HG03469 (cell line): ENCODE data around the gene LOC128125822.

Source experiments
- ATAC-seq: cut with Tn5 transposase; IDR thresholded peaks from one replicate; pipeline ENCODE4 v1.9.1; 2021; ENCODE audit warnings: mild to moderate bottlenecking, moderate library complexity, moderate number of reproducible peaks; ENCODE audit not compliant: unreplicated experiment

LOC128125822 gene

GRCh38 chr6:63554782-63555181 lies 17.5 kb upstream of the LOC128125822 start:
- no peak for ATAC-seq

DNA sequence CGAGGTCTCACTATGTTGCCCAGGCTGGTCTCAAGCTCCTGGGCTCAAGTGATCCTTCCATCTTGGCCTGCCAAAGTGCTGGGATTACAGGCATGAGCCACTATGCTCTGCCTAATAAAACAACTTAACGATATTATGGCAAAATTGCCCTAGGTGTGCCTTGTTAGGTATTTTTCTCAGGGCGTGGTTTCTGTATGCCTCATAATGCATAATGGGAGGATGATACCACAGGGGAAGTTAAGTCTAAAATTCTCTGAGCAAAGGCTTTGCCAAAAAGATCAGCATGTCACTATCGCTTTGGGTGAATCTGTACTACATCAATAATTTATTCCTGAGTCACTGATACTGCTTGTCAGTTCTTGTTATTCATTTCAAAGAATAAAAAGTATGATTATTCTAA lies 15.9 kb upstream of the LOC128125822 start:
- ATAC-seq = no peak

- ATAC-seq = peak; percentile 57
These were observed 14.0 kb upstream of the LOC128125822 start for GRCh38 chr6:63558278-63558677.

GRCh38 chr6:63560801-63561287 lies 11.4 kb upstream of the LOC128125822 start:
- ATAC-seq = no peak

- no peak for ATAC-seq
These were observed 11.0 kb upstream of the LOC128125822 start for GRCh38 chr6:63561288-63561687.

DNA sequence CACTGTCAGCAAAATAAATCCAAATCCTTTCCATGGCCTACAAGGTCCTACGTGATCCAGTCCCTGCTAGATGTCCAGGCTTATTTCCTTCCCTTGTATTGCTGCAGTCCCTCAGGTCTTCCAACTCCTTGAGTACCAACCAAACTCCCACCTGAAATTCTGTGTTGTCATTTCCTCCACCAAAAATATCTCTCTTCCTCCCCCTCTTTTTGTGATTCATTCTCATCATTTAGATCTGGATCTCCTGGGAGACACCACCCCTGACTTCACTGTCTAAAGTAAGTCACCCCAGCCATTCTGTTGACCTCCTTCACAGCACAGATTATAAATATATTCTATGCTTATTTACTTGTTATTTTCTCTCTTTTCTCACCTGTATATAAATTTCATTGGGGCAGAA lies 9.0 kb upstream of the LOC128125822 start:
- no peak for ATAC-seq

DNA sequence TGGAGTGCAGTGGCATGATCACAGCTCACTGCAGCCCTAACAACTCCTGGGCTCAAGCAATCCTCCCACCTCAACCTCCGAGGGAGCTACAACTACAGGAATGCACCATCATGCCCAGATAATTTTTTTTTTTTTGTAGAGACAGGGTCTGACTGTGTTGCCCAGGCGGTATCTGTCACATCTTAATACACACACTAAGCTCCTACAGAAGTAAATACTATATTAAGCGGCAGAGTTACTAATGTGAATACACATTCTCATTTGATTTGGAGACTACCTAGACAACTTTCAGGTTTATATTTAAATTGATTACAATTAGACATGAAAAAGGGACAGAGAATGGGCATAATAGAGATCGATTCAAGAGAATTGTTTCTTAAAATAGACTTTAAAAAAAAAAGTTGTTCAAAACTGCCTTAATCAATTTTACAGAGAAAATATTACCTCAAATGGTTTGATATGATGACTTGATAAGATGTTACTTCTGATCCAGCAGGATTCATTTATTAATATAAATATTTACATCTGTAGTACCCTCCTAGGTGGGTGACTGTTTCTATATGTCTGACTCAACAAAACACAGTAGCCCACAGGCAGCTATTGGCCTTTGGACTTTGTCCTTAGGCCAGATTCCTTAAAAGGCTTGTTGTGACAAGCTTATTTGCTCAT lies 7.1 kb upstream of the LOC128125822 start:
- ATAC-seq = no peak

- ATAC-seq = no peak
These were observed 6.3 kb upstream of the LOC128125822 start for GRCh38 chr6:63565727-63566596.

DNA sequence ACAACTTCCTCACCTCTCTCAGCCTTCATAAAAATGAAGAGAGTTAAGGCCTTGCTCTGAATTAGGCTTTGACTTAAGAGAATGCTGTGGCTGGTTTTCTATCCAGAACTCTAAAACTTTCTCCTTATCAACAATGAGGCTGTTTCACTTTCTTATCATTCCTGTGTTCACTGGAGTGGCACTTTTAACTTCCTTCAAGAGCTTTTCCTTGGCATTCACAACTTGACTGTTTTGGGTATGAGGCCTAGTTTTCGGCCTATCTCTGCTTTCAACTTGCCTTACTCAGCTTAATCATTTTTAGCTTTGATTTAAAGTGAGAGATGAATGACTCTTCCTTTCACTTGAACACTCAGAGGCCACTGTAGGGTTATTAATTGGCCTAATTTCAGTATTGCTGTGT lies 4.3 kb upstream of the LOC128125822 start:
- ATAC-seq = no peak

DNA sequence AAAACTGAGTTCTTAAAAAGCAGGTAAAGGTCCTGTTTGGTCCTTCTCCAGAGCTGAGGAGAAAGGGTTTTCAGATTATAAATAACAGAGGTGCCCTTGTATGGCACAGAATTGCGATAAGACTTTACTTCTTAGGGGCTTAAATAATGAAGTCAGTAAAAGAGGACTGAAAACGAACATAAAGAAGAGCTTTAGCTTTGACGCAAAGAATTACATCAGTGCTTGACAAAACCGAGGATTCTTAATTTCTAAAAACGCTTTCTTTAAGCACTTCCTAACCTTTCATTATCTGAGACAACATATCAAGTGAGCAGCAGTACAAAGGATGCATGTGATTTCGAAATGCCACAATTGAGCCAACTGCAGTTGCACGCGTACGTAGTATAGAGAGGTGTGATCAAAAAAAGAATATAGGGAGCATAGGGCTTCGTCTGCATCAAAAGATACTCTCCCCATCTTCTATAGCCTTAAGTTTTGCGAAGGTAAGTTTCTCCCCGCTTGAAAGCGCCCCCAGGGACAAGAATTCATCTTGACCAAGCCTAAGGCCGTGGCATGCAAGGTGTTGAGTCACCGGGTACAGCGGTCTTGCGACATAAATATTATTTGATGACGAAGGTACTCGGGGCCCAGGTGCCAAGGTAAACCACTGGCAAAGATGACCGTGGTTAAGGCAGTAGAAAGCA lies 778 bp upstream of the LOC128125822 start:
- no peak for ATAC-seq

DNA sequence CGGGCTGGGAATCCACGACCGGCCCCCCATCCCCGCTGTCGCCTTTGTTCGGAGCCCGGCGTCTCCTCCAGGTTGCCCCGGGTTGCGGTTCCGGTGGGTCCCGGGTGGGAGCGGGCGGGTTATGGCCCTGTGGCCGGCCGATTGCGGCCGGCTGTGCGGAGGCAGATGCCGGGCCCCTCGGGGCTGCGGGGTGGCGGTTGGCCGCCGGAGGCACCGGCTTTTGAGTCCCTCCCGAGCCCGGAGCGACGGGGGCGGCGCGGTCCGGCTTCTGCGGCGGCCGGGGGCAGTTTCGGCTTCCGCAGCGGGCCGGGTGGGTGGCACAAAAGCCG lies 431 bp downstream of the LOC128125822 start:
- ATAC-seq = no peak

GRCh38 chr6:63573076-63573898 lies 1.0 kb downstream of the LOC128125822 start:
- ATAC-seq = peak; percentile 27

DNA sequence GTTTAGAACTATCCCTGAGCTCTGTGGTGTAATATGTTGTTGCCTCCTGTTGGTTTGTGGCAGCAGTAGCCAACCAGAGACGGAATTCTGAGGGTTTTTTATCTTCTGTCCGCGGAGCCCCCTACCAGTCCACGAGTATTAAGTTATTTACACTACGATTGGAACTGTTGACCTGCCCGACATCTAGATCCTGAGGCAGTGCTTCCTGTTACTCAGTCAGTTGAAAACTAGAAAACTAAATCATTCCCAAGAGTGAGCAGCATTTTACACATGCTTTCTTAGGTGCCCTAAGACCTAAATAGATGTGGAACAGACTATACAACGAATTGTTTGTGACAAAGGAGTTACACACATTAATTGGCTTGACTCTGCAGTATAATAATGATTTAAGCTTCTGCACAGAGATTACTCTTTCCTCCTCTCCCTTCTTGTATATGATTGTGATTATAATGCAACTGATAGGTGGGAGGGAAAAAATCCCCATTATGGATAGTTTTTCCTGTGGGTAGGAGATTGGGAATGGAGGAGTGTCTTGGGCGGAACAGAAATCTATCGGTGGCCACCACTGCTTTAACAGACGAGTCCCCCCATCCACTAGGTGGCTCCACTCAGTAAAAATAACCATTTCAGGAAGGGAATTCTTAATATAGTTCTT lies 1.7 kb downstream of the LOC128125822 start:
- ATAC-seq = no peak

DNA sequence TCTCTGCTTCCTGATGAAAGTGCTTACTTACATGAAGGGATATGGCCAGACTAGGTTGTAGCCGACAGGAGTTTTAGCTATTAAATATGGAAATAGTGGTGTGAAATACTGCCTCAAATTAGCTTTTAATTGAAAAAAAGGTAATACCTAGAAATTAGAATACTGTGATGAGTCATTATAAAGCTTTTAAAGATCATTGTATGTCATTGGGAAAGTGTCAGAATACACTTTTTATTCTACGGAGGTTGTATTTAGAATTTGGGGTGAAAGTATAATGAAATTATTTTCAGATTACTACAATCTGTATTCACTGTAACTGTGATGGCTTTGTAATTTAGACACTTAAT lies 2.2 kb downstream of the LOC128125822 start:
- ATAC-seq = no peak

GRCh38 chr6:63576147-63576772 lies 4.0 kb downstream of the LOC128125822 start:
- no peak for ATAC-seq

GRCh38 chr6:63576985-63577712 lies 4.9 kb downstream of the LOC128125822 start:
- ATAC-seq = no peak

DNA sequence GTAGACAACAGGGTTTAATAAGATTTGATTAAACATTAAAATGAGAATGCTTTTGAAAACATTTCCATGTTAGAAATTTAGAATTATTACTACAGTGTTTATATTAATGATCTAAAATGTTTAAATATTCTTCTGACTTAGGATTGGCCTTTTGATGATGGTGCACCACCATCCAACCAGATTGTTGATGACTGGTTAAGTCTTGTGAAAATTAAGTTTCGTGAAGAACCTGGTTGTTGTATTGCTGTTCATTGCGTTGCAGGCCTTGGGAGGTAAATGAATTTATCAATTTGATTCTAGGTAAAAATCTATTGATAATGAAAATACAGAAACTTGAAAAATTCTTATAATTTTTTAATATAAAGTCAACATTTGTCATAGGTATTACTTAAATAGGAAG lies 6.5 kb downstream of the LOC128125822 start:
- ATAC-seq = no peak

DNA sequence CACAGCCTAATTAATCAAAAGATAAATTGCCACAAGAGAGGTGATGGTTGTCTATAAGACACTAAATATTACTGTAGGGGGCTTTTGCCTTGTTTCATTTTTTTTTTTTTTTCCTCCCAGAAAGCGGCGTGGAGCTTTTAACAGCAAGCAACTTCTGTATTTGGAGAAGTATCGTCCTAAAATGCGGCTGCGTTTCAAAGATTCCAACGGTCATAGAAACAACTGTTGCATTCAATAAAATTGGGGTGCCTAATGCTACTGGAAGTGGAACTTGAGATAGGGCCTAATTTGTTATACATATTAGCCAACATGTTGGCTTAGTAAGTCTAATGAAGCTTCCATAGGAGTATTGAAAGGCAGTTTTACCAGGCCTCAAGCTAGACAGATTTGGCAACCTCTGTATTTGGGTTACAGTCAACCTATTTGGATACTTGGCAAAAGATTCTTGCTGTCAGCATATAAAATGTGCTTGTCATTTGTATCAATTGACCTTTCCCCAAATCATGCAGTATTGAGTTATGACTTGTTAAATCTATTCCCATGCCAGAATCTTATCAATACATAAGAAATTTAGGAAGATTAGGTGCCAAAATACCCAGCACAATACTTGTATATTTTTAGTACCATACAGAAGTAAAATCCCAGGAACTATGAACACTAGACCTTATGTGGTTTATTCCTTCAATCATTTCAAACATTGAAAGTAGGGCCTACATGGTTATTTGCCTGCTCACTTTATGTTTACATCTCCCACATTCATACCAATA lies 7.8 kb downstream of the LOC128125822 start:
- no peak for ATAC-seq

DNA sequence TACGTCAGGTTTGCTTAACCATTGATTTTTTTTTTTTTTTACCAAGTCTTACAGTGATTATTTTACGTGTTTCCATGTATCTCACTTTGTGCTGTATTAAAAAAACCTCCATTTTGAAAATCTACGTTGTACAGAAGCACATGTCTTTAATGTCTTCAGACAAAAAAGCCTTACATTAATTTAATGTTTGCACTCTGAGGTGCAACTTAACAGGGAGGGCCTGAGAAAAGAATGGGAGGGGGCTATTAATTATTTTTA lies 8.4 kb downstream of the LOC128125822 start:
- ATAC-seq = no peak
